Cardiac muscle cell (in vitro differentiated cells and primary cell): ENCODE measurements around the gene PAPLN. TPM values are rescaled to one million over a fixed set of nuclear protein-coding genes. Genes with fewer than 3 reads are reported as not detected.

Experiments
- DNase-seq, 2 donors: peaks; one replicate each; pipeline versions ENCODE4 v3.0.0 to v3.0.0-alpha.2; 2010 to 2017; ENCODE audit warnings: low read depth in 1 of 2, low spot score in 1 of 2
- H3K27ac ChIP-seq: fragments of 200-600 bp; sonication (generic); 2 replicates; pipeline ENCODE4 v1.5.1; 2016
- H3K27me3 ChIP-seq: fragments of 200-600 bp; sonication (generic); 2 replicates; pipeline ENCODE4 v1.6.0; 2016; ENCODE audit warnings: control low read depth
- H3K36me3 ChIP-seq: fragments of 200-600 bp; sonication (generic); 2 replicates; pipeline ENCODE4 v1.5.1; 2016; ENCODE audit warnings: control low read depth
- H3K4me1 ChIP-seq: fragments of 200-600 bp; sonication (generic); 2 replicates; pipeline ENCODE4 v1.8.1; 2017; ENCODE audit warnings: low read depth, mild to moderate bottlenecking, mixed run types
- H3K4me3 ChIP-seq: fragments of 200-600 bp; sonication (generic); 2 replicates; pipeline ENCODE4 v1.5.1; 2016; ENCODE audit warnings: mild to moderate bottlenecking
- H3K9me3 ChIP-seq: fragments of 200-600 bp; sonication (generic); 2 replicates; pipeline ENCODE4 v1.5.1; 2017; ENCODE audit warnings: low read depth, mild to moderate bottlenecking, control low read depth
- CTCF ChIP-seq: IDR thresholded peaks from 2 replicates; pipeline ENCODE4 v1.5.1; 2012; ENCODE audit warnings: low read depth, mild to moderate bottlenecking, low read length
- polyA plus RNA-seq: library from polyadenylated mRNA; unstranded; fragments of >200 nt; fragmentation: Nextera tagmentation; extraction: Ambion mirVana; gene quantifications from 2 replicates; pipeline ENCODE4 v1.2.1, GENCODE V29; 2016
- total RNA-seq: library from RNA; depleted of rRNA; stranded (reverse); fragments of >200 nt; gene quantifications from 2 replicates; pipeline ENCODE4 v1.2.3, GENCODE V29; 2016

PAPLN gene
- total and polyA plus RNA-seq, 2 experiments from 2014 or later = 1.7 to 4.2 TPM

GRCh38 chr14:73313151-73313550 lies 75.8 kb downstream of the PAPLN start:
- H3K27ac ChIP-seq = no peak overlapping the region
- H3K4me3 ChIP-seq = no peak overlapping the region
- H3K4me1 ChIP-seq = peaks cover 12% of the 10 kb centered on the region
- H3K36me3 ChIP-seq = no peaks in the 10 kb centered on the region
- DNase-seq = no peak
- no peaks in the 10 kb centered on the region for H3K27me3 ChIP-seq
- H3K9me3 ChIP-seq = no peaks in the 10 kb centered on the region
- TF ChIP-seq CTCF = no peak

GRCh38 chr14:73323896-73324399 lies 86.6 kb downstream of the PAPLN start:
- Histone ChIP-seq H3K4me1 (peaks cover 50% of the 10 kb centered on the region), H3K27ac (peak overlapping the region; percentile 91), H3K27me3 (no peaks in the 10 kb centered on the region), H3K36me3 (no peaks in the 10 kb centered on the region), H3K9me3 (no peaks in the 10 kb centered on the region), H3K4me3 (no peak overlapping the region)
- TF ChIP-seq CTCF = no peak
- DNase-seq = peak in 1 of 2 donors; percentile 55

Other genes starting within 250 kb of the PAPLN start
- 16.6 and 18.2 TPM in 2 replicates for gene ZFYVE1, start 210.4 kb upstream of the PAPLN start, total RNA-seq
- 18.5 and 18.8 TPM in 2 replicates for gene ZFYVE1, start 210.4 kb upstream of the PAPLN start, polyA plus RNA-seq
- gene RBM25, start 179.0 kb upstream of the PAPLN start, total RNA-seq = 27.8 and 66.8 TPM in 2 replicates
- gene RBM25, start 179.0 kb upstream of the PAPLN start, polyA plus RNA-seq = 65.6 and 86.4 TPM in 2 replicates
- gene PSEN1, start 101.0 kb upstream of the PAPLN start, total RNA-seq = 31.7 and 36.3 TPM in 2 replicates
- gene PSEN1, start 101.0 kb upstream of the PAPLN start, polyA plus RNA-seq = 48.8 and 49.7 TPM in 2 replicates
- 33.8 and 35.6 TPM in 2 replicates for gene NUMB, start 221.0 kb downstream of the PAPLN start, total RNA-seq
- 68.5 and 70.9 TPM in 2 replicates for gene NUMB, start 221.0 kb downstream of the PAPLN start, polyA plus RNA-seq